ENCODE measurements around the gene DOCK2.

The DOCK2 gene

GRCh38 chr5:169954786-169955185, 317.7 kb downstream of the DOCK2 start:
- Histone ChIP-seq H3K79me2 (ENCODE audit: insufficient read depth, low read length) (no peaks in the 10 kb centered on the region), H3K4me2 (ENCODE audit: low read depth, low read length, poor library complexity, severe bottlenecking) (no peak overlapping the region), H3K4me1 (ENCODE audit: insufficient read depth, low read length, poor library complexity, severe bottlenecking) (no peaks in the 10 kb centered on the region), H3K27me3 (ENCODE audit: insufficient read depth, low read length, poor library complexity, severe bottlenecking) (no peaks in the 10 kb centered on the region), H3K9ac (ENCODE audit: low read depth, low read length, poor library complexity, severe bottlenecking) (no peak overlapping the region), H3K36me3 (ENCODE audit: insufficient read depth, low read length) (no peaks in the 10 kb centered on the region), H3K9me2 (replicated peaks; ENCODE audit: low read depth, low read length) (no peaks in the 10 kb centered on the region), H3K9me3 (ENCODE audit: insufficient read depth, low read depth, low read length) (no peaks in the 10 kb centered on the region), H4K20me1 (ENCODE audit: insufficient read depth, low read length, poor library complexity, severe bottlenecking) (no peaks in the 10 kb centered on the region), H3K4me3 (ENCODE audit: low read length, poor library complexity, severe bottlenecking) (no peak overlapping the region), H3F3A (ENCODE audit: low read depth) (no peaks in the 10 kb centered on the region), H2AFZ (ENCODE audit: low read length) (no peak overlapping the region)
- TF ChIP-seq EZH2phosphoT487 (IDR thresholded peaks at IDR 0.05; ENCODE audit: borderline replicate concordance) (no peak), CTCF (conservative IDR thresholded peaks at IDR 0.05; ENCODE audit: low read length) (no peak)

- no peaks in the 10 kb centered on the region for H3F3A ChIP-seq (ENCODE audit: low read depth)
- no peak overlapping the region for H2AFZ ChIP-seq (ENCODE audit: low read length)
- no peak overlapping the region for H3K4me2 ChIP-seq (ENCODE audit: low read depth, low read length, poor library complexity, severe bottlenecking)
- no peaks in the 10 kb centered on the region for H4K20me1 ChIP-seq (ENCODE audit: insufficient read depth, low read length, poor library complexity, severe bottlenecking)
- H3K79me2 ChIP-seq (ENCODE audit: insufficient read depth, low read length): no peaks in the 10 kb centered on the region
- no peak overlapping the region for H3K9ac ChIP-seq (ENCODE audit: low read depth, low read length, poor library complexity, severe bottlenecking)
- no peaks in the 10 kb centered on the region for H3K36me3 ChIP-seq (ENCODE audit: insufficient read depth, low read length)
- no peaks in the 10 kb centered on the region for H3K4me1 ChIP-seq (ENCODE audit: insufficient read depth, low read length, poor library complexity, severe bottlenecking)
- H3K27me3 ChIP-seq (ENCODE audit: insufficient read depth, low read length, poor library complexity, severe bottlenecking): no peaks in the 10 kb centered on the region
- H3K4me3 ChIP-seq (ENCODE audit: low read length, poor library complexity, severe bottlenecking): no peak overlapping the region
- no peaks in the 10 kb centered on the region for H3K9me3 ChIP-seq (ENCODE audit: insufficient read depth, low read depth, low read length)
- H3K9me2 ChIP-seq (replicated peaks; ENCODE audit: low read depth, low read length): no peaks in the 10 kb centered on the region
- TF ChIP-seq EZH2phosphoT487 (IDR thresholded peaks at IDR 0.05; ENCODE audit: borderline replicate concordance) (no peak), CTCF (conservative IDR thresholded peaks at IDR 0.05; ENCODE audit: low read length) (no peak)
These were observed 319.1 kb downstream of the DOCK2 start for GRCh38 chr5:169956126-169956525.

- Histone ChIP-seq H3K4me1 (ENCODE audit: insufficient read depth, low read length, poor library complexity, severe bottlenecking) (no peaks in the 10 kb centered on the region), H3K9me2 (replicated peaks; ENCODE audit: low read depth, low read length) (no peaks in the 10 kb centered on the region), H3K9ac (ENCODE audit: low read depth, low read length, poor library complexity, severe bottlenecking) (no peak overlapping the region), H4K20me1 (ENCODE audit: insufficient read depth, low read length, poor library complexity, severe bottlenecking) (no peaks in the 10 kb centered on the region), H3K79me2 (ENCODE audit: insufficient read depth, low read length) (no peaks in the 10 kb centered on the region), H2AFZ (ENCODE audit: low read length) (no peak overlapping the region), H3K9me3 (ENCODE audit: insufficient read depth, low read depth, low read length) (no peaks in the 10 kb centered on the region), H3F3A (ENCODE audit: low read depth) (no peaks in the 10 kb centered on the region), H3K36me3 (ENCODE audit: insufficient read depth, low read length) (no peaks in the 10 kb centered on the region), H3K27me3 (ENCODE audit: insufficient read depth, low read length, poor library complexity, severe bottlenecking) (no peaks in the 10 kb centered on the region), H3K4me3 (ENCODE audit: low read length, poor library complexity, severe bottlenecking) (no peak overlapping the region), H3K4me2 (ENCODE audit: low read depth, low read length, poor library complexity, severe bottlenecking) (no peak overlapping the region)
- TF ChIP-seq EZH2phosphoT487 (IDR thresholded peaks at IDR 0.05; ENCODE audit: borderline replicate concordance) (no peak), CTCF (conservative IDR thresholded peaks at IDR 0.05; ENCODE audit: low read length) (no peak)
These were observed 319.7 kb downstream of the DOCK2 start for GRCh38 chr5:169956756-169957155.

Data from Loucy (cell line).